PC-3 (cell line): ENCODE measurements around the gene MRGPRX2. TPM values are rescaled to one million over a fixed set of nuclear protein-coding genes. Genes with fewer than 3 reads are reported as not detected.

ENCODE experiments used
- ATAC-seq: fragments of 200-7000 bp; cut with Tn5 transposase; 2 replicates; pipeline ENCODE4 v1.9.1; 2020; ENCODE audit warnings: mild to moderate bottlenecking, moderate library complexity
- BruUV-seq: library from RNA; stranded (reverse); fragments of 400-500 nt; replicated peaks from 2 replicates; lab custom pipeline; 2021; lab: Mats Ljungman, UMichigan
- CTCF ChIA-PET: fragments of 300-600 bp; sonication (Branson Sonifier 250); formaldehyde crosslinking; loops from one replicate; lab custom pipeline; 2022; ENCODE audit warnings: antibody characterized with exemption; lab: Charles Lee
- POLR2A ChIA-PET: fragments of 300-600 bp; sonication (Branson Sonifier 250); formaldehyde crosslinking; loops from one replicate; lab custom pipeline; 2022; ENCODE audit warnings: antibody characterized with exemption; ENCODE audit not compliant: unreplicated experiment; lab: Charles Lee
- DNase-seq: peaks from one replicate; pipeline ENCODE4 v3.0.0-alpha.2; 2015
- H2AFZ ChIP-seq: fragments of 300-600 bp; sonication (generic); 2 replicates; pipeline ENCODE4 v1.6.0; 2016; ENCODE audit warnings: antibody characterized with exemption, low read length
- H3F3A ChIP-seq: fragments of 300-600 bp; sonication (generic); one replicate; pipeline ENCODE4 v1.6.0; 2017; ENCODE audit warnings: antibody characterized with exemption, low read length, control low read depth, mild to moderate bottlenecking; ENCODE audit not compliant: unreplicated experiment
- H3K27ac ChIP-seq: fragments of 300-600 bp; sonication (generic); 2 replicates; pipeline ENCODE4 v1.5.1; 2016; ENCODE audit warnings: mild to moderate bottlenecking, low read length
- H3K27me3 ChIP-seq: fragments of 300-600 bp; sonication (generic); 2 replicates; pipeline ENCODE4 v1.6.1; 2016; ENCODE audit warnings: low read length, mixed read lengths
- H3K36me3 ChIP-seq: fragments of 300-600 bp; sonication (generic); 2 replicates; pipeline ENCODE4 v1.6.1; 2016; ENCODE audit warnings: low read depth, mixed run types, low read length, mixed read lengths
- H3K4me1 ChIP-seq: fragments of 300-600 bp; sonication (generic); 2 replicates; pipeline ENCODE4 v1.5.1; 2016; ENCODE audit warnings: low read length; ENCODE audit not compliant: insufficient read depth
- H3K4me2 ChIP-seq: fragments of 300-600 bp; sonication (generic); 2 replicates; pipeline ENCODE4 v1.6.0; 2016; ENCODE audit warnings: low read length
- H3K4me3 ChIP-seq: fragments of 300-600 bp; sonication (generic); 2 replicates; pipeline ENCODE4 v1.5.1; 2016; ENCODE audit warnings: mild to moderate bottlenecking, low read length, mixed read lengths
- H3K79me2 ChIP-seq: fragments of 300-600 bp; sonication (generic); 2 replicates; pipeline ENCODE4 v1.6.1; 2017; ENCODE audit warnings: low read length, mixed read lengths
- H3K9ac ChIP-seq: fragments of 300-600 bp; sonication (generic); 2 replicates; pipeline ENCODE4 v1.6.0; 2016; ENCODE audit warnings: mild to moderate bottlenecking, low read length
- H3K9me2 ChIP-seq: fragments of 300-600 bp; sonication (generic); replicated peaks from 2 replicates; pipeline ENCODE4 v1.6.1; 2016; ENCODE audit warnings: mixed run types, low read length, mixed read lengths
- H3K9me3 ChIP-seq: fragments of 300-600 bp; sonication (generic); 2 replicates; pipeline ENCODE4 v1.6.1; 2016; ENCODE audit warnings: low read length, mixed read lengths
- H4K20me1 ChIP-seq: fragments of 300-600 bp; sonication (generic); 2 replicates; pipeline ENCODE4 v1.6.1; 2016; ENCODE audit warnings: low read length, mixed read lengths
- EZH2 ChIP-seq: fragments of 300-600 bp; sonication (generic); IDR thresholded peaks from one replicate; pipeline ENCODE4 v1.6.1; 2017; ENCODE audit warnings: antibody characterized with exemption, mild to moderate bottlenecking, low read length; ENCODE audit not compliant: unreplicated experiment
- EZH2phosphoT487 ChIP-seq: fragments of 300-600 bp; sonication (generic); IDR thresholded peaks from 2 replicates; pipeline ENCODE4 v1.6.1; 2018; ENCODE audit warnings: mild to moderate bottlenecking, antibody characterized with exemption, low read length, borderline replicate concordance
- intact Hi-C: fragments of 100-400 bp; cut with micrococcal nuclease; formaldehyde crosslinking; loops from 2 replicates; pipeline ENCODE4 v1.9.0; 2023
- total RNA-seq: library from RNA; depleted of rRNA; stranded (reverse); fragments of >200 nt; gene quantifications from 2 replicates; pipeline ENCODE4 v1.2.3, GENCODE V29; 2014
- TF ChIP-seq, protein P1 (sequence below): fragments of 300-600 bp; sonication (generic); conservative IDR thresholded peaks from 2 replicates; pipeline ENCODE4 v1.5.1; 2017; ENCODE audit warnings: antibody characterized with exemption, low read depth, mild to moderate bottlenecking, low read length

MRGPRX2 gene
- total RNA-seq, 1 experiment from 2014 or later = not detected

DNA sequence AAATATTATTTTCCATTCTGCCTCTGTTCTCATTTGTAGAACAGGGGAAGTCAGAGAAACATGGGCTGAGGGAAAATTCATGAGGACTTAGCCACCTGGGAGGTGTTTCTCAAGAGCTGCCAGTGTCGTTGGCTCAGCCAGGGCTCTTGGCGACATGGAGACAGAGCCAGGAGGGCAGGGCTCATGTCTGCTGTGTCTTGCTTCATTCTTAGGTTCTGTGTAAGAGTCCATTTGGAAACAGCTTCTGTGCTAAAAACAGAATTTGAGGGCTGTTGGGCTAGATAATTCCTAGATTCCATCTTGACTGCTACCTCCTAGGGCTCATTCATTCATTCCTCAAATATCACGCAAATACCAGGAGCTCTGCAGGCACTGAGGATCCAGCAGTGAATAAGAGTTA lies 15.1 kb upstream of the MRGPRX2 start:
- Histone ChIP-seq H3K9me3 (no peaks in the 10 kb centered on the region), H3F3A (peaks cover 4% of the 10 kb centered on the region), H3K9me2 (no peaks in the 10 kb centered on the region), H3K4me1 (peaks cover 47% of the 10 kb centered on the region), H3K79me2 (no peaks in the 10 kb centered on the region), H3K4me2 (no peak overlapping the region), H2AFZ (no peak overlapping the region), H3K36me3 (no peaks in the 10 kb centered on the region; the same call in 1 of the 2 replicates), H3K4me3 (no peak overlapping the region), H3K27ac (no peak overlapping the region), H4K20me1 (no peaks in the 10 kb centered on the region), H3K9ac (no peak overlapping the region), H3K27me3 (no peaks in the 10 kb centered on the region)
- intact Hi-C loops = loop anchor here (5.0 to 10.0 kb wide), 2 partner anchors 79 to 167 kb away; partner anchors contain the start of gene E2F8
- ATAC-seq (no peak), DNase-seq (no peak)
- TF ChIP-seq, protein P1, sequence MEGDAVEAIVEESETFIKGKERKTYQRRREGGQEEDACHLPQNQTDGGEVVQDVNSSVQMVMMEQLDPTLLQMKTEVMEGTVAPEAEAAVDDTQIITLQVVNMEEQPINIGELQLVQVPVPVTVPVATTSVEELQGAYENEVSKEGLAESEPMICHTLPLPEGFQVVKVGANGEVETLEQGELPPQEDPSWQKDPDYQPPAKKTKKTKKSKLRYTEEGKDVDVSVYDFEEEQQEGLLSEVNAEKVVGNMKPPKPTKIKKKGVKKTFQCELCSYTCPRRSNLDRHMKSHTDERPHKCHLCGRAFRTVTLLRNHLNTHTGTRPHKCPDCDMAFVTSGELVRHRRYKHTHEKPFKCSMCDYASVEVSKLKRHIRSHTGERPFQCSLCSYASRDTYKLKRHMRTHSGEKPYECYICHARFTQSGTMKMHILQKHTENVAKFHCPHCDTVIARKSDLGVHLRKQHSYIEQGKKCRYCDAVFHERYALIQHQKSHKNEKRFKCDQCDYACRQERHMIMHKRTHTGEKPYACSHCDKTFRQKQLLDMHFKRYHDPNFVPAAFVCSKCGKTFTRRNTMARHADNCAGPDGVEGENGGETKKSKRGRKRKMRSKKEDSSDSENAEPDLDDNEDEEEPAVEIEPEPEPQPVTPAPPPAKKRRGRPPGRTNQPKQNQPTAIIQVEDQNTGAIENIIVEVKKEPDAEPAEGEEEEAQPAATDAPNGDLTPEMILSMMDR = no peak
- no peak for TF ChIP-seq EZH2
- TF ChIP-seq EZH2phosphoT487 = no peak
- ChIA-PET POLR2A (no interaction called here), CTCF (interaction anchor here (0.6 to 0.7 kb wide), 2 partner anchors 27 to 184 kb away, joined by 4 read pairs; no protein-coding TSS in a partner anchor)
- no TSS peak for BruUV-seq

DNA sequence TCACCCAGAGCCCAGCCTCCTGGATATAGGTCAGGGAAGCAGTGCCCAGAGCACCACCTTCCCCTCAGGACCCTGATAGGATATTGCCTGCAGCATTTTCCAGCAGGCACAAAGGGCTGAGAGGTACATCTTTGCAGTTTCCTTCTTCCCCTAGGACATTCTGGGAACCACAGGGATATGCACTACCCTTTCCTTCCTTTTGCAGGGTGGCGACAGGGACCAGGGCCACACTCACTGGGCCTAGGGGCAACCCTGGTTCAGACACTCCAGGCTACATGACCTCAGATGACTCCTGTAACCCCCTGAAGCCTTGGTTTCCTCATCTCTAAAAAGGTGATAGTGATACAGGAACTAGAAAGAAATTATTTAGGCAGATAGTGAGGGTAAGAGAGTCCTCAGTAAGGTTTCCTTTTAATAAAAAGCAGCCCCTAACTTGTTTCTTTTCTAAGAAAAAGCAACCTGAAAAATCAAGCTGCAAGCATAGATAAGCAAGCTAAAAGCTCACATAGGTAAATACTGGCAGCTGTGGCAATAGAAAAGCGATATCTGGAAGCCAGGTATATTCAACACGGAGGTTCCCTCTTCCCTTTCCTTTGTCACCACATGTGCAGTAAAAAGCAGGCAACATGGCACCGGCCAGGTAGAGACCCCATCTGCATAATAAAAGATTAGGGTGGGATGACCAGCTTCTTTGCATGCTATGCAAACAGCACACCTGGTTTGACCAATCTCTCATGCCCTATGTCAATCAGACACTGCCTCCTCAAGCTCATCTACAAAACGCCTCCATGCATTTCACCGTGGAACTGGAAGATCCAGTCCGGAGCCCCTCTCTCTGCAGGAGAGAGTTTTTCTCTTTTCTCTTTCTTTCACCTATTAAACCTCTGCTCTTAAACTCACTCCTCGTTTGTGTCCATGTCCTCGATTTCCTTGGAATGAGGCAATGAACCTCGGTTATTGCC lies 13.2 kb upstream of the MRGPRX2 start:
- intact Hi-C loops = loop anchor here (10.0 kb wide), 1 partner anchor 81 kb away; no protein-coding TSS in a partner anchor
- TF ChIP-seq, protein P1 = no peak
- TF ChIP-seq EZH2phosphoT487 = no peak
- TF ChIP-seq EZH2 = no peak
- no peaks in the 10 kb centered on the region for H3K27me3 ChIP-seq
- BruUV-seq = no TSS peak
- no peak for ATAC-seq
- no peaks in the 10 kb centered on the region for H4K20me1 ChIP-seq
- H3K4me2 ChIP-seq = no peak overlapping the region
- ChIA-PET POLR2A (no interaction called here), CTCF (no interaction called here)
- no peaks in the 10 kb centered on the region for H3F3A ChIP-seq
- H3K4me1 ChIP-seq = peaks cover 30% of the 10 kb centered on the region
- no peaks in the 10 kb centered on the region for H3K79me2 ChIP-seq
- H3K9me3 ChIP-seq = no peaks in the 10 kb centered on the region
- H3K9me2 ChIP-seq = no peaks in the 10 kb centered on the region
- H3K4me3 ChIP-seq = no peak overlapping the region
- no peak overlapping the region for H2AFZ ChIP-seq
- H3K9ac ChIP-seq = no peak overlapping the region
- no peaks in the 10 kb centered on the region; the same call in 1 of the 2 replicates for H3K36me3 ChIP-seq
- no peak overlapping the region for H3K27ac ChIP-seq
- no peak for DNase-seq
